WTC11 (cell line): ENCODE measurements around the gene FUCA1.

ENCODE experiments used
- ATF3 ChIP-seq: sonication (generic); formaldehyde crosslinking; conservative IDR thresholded peaks from 2 replicates; pipeline ENCODE4 v1.8.1; 2022; ENCODE audit warnings: mild to moderate bottlenecking, missing genetic modification reagents
- CREB1 ChIP-seq: sonication (generic); formaldehyde crosslinking; IDR thresholded peaks from 2 replicates; pipeline ENCODE4 v1.8.0; 2023; ENCODE audit warnings: mild to moderate bottlenecking, missing genetic modification reagents
- CTCF ChIP-seq: fragments of 200-600 bp; IDR thresholded peaks from 2 replicates; pipeline ENCODE4 v1.8.0; 2022; ENCODE audit warnings: antibody characterized with exemption
- ETV6 ChIP-seq: sonication (generic); formaldehyde crosslinking; IDR thresholded peaks from 2 replicates; pipeline ENCODE4 v1.8.1; 2022; ENCODE audit warnings: mild to moderate bottlenecking, missing genetic modification reagents
- JUN ChIP-seq: sonication (generic); formaldehyde crosslinking; IDR thresholded peaks from 2 replicates; pipeline ENCODE4 v1.8.0; 2023; ENCODE audit warnings: mild to moderate bottlenecking, missing genetic modification reagents
- MAX ChIP-seq: sonication (generic); formaldehyde crosslinking; IDR thresholded peaks from 2 replicates; pipeline ENCODE4 v1.8.0; 2022; ENCODE audit warnings: mild to moderate bottlenecking, missing genetic modification reagents
- NFYB ChIP-seq: sonication (generic); formaldehyde crosslinking; conservative IDR thresholded peaks from 2 replicates; pipeline ENCODE4 v1.8.0; 2022; ENCODE audit warnings: low read depth, missing genetic modification reagents
- SP1 ChIP-seq: sonication (generic); formaldehyde crosslinking; conservative IDR thresholded peaks from 2 replicates; pipeline ENCODE4 v1.8.1; 2022; ENCODE audit warnings: missing genetic modification reagents
- TCF7 ChIP-seq: sonication (generic); formaldehyde crosslinking; IDR thresholded peaks from 2 replicates; pipeline ENCODE4 v1.8.0; 2022; ENCODE audit warnings: mild to moderate bottlenecking, low read depth, missing genetic modification reagents, moderate library complexity
- TEAD4 ChIP-seq: sonication (generic); formaldehyde crosslinking; IDR thresholded peaks from 2 replicates; pipeline ENCODE4 v1.8.0; 2022; ENCODE audit warnings: mild to moderate bottlenecking, missing genetic modification reagents
- ZNF512 ChIP-seq: sonication (generic); formaldehyde crosslinking; IDR thresholded peaks from 2 replicates; pipeline ENCODE4 v1.8.1; 2022; ENCODE audit warnings: missing genetic modification reagents, borderline replicate concordance
- ZNF532 ChIP-seq: fragments of 250-450 bp; sonication (Bioruptor Pico); IDR thresholded peaks from 2 replicates; pipeline ENCODE4 v1.9.0; 2021; ENCODE audit warnings: mild to moderate bottlenecking, borderline replicate concordance

- TF ChIP-seq CREB1 = no peak
- no peak for TF ChIP-seq CTCF
- TF ChIP-seq ATF3 (CRISPR knock-in tag) = no peak
- TF ChIP-seq ZNF512 (CRISPR knock-in tag) = no peak
- TF ChIP-seq ETV6 (CRISPR knock-in tag) = 0 out of 2 replicates have a peak, but pooled peaks have one; percentile 25
- TF ChIP-seq ZNF532 = no peak
- TF ChIP-seq NFYB (CRISPR knock-in tag) = no peak
- no peak for TF ChIP-seq TEAD4 (CRISPR knock-in tag)
- no peak for TF ChIP-seq JUN (CRISPR knock-in tag)
- TF ChIP-seq MAX (CRISPR knock-in tag) = no peak
- TF ChIP-seq TCF7 (CRISPR knock-in tag) = no peak
- TF ChIP-seq SP1 (CRISPR knock-in tag) = no peak
Measured at GRCh38 chr1:23902321-23903278, 34.5 kb upstream of the FUCA1 start.
